Subcutaneous abdominal adipose tissue (tissue), 5 donors: Measurements from ENCODE around the gene CPN1.
A peak's percentile ranks its signal among the peaks of the same experiment; 100 is the strongest.

ENCODE experiments used
- H3K27ac ChIP-seq: one replicate; pipeline ENCODE4 v1.7.0; 2013; ENCODE audit warnings: low read depth, mild to moderate bottlenecking, inconsistent platforms, low read length, moderate library complexity
- H3K27me3 ChIP-seq, 5 donors: one replicate each; pipeline ENCODE4 v1.7.0; 2013; ENCODE audit warnings: low read length in 5 of 5, inconsistent platforms in 1 of 5; ENCODE audit not compliant: control insufficient read depth in 5 of 5, insufficient read depth in 4 of 5
- H3K36me3 ChIP-seq, 5 donors: one replicate each; pipeline ENCODE4 v1.7.0; 2013; ENCODE audit warnings: low read length in 5 of 5; ENCODE audit not compliant: control insufficient read depth in 5 of 5, insufficient read depth in 5 of 5
- H3K4me1 ChIP-seq, 5 donors: one replicate each; pipeline ENCODE4 v1.7.0; 2013; ENCODE audit warnings: low read length in 5 of 5, mild to moderate bottlenecking in 3 of 5, moderate library complexity in 1 of 5; ENCODE audit not compliant: control insufficient read depth in 5 of 5, insufficient read depth in 5 of 5
- H3K4me3 ChIP-seq, 5 donors: one replicate each; pipeline ENCODE4 v1.7.0; 2013; ENCODE audit warnings: low read length in 5 of 5, low read depth in 1 of 5
- H3K9ac ChIP-seq, 5 donors: one replicate each; pipeline ENCODE4 v1.7.0; 2013; ENCODE audit warnings: low read length in 5 of 5, mild to moderate bottlenecking in 4 of 5, moderate library complexity in 3 of 5
- H3K9me3 ChIP-seq, 5 donors: one replicate each; pipeline ENCODE4 v1.7.0; 2013; ENCODE audit warnings: low read length in 5 of 5; ENCODE audit not compliant: control insufficient read depth in 5 of 5
- donor health status: healthy.
- donor health status: healthy.
- donor health status: healthy.
- donor health status: healthy.
- donor health status: healthy.

The CPN1 gene

DNA sequence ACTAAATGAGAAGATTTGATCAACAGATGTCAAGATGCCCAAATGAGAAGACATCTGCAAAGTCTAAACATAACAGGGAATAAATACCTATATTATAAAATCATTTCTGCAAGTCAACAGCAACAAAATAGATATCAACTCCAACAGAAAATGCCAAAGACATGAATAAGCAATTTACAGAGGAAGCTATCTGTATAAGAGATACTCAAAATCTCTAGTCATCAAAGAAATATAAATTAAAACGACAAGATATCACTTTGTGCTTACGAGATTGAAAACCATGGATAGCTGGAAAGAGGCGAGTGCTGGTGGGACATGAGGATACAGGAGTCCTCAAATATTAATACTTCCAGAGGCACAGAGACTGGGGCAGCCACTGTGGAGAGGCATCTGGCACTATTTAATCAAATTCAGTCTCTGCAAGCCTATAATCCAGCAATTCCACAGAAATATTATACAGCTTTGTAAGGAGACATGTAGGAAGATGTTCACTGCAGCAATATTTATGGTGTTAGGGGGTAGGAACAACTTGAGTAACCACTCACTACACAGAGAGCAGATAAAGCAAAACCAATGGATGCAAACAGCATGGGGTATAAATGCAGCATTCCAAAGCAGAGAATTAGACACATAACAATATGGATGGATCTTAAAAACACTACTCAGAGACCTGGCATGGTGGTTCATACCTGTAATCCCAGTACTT, 76.7 kb downstream of the CPN1 start:
- Histone ChIP-seq H3K27me3 (no peaks in the 10 kb centered on the region), H3K9me3 (no peaks in the 10 kb centered on the region), H3K4me1 (peaks cover 4 to 46% (median 44%) of the 10 kb centered on the region in 5 donors), H3K4me3 (no peak overlapping the region), H3K36me3 (peaks cover 0 to 4% (median 2%) of the 10 kb centered on the region in 5 donors), H3K9ac (no peak overlapping the region), H3K27ac (peak overlapping the region; percentile 85)

DNA sequence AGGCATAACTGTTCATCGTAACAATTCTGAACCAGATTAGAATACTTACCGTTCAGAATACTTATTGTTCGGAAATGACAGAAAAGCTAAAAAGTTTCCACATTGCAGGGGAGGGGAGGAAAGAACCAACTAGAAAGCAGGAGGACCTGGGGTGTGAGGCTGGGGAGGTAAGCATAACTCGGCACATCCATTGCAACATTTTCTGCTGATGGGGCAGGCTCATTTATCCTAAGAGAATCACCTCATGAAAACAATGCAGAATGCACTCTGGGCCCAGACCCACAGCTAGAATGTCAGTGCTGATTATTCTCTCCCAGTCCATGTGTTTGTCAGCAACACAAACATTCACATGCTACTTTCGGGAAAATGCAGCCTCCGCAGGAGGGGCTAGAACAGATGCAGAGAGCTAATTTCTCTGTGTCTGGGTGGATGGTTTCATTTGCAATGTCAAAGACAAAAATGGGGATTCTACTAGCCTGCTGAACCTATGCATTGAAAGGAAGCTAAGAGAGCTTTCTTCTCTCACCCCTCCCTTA, 81.5 kb downstream of the CPN1 start:
- Histone ChIP-seq H3K27me3 (no peaks in the 10 kb centered on the region), H3K9ac (no peak overlapping the region), H3K4me3 (no peak overlapping the region), H3K9me3 (no peaks in the 10 kb centered on the region), H3K36me3 (peaks cover 0 to 4% (median 3%) of the 10 kb centered on the region in 5 donors), H3K4me1 (peaks cover 3 to 27% (median 19%) of the 10 kb centered on the region in 5 donors), H3K27ac (no peak overlapping the region)

- H3K4me1 ChIP-seq: peaks cover 3 to 28% (median 21%) of the 10 kb centered on the region in 5 donors
- no peak overlapping the region for H3K4me3 ChIP-seq
- no peaks in the 10 kb centered on the region for H3K9me3 ChIP-seq
- H3K27ac ChIP-seq: no peak overlapping the region
- no peaks in the 10 kb centered on the region for H3K27me3 ChIP-seq
- H3K36me3 ChIP-seq: peaks cover 0 to 4% (median 3%) of the 10 kb centered on the region in 5 donors
- H3K9ac ChIP-seq: peak overlapping the region in 1 of 5 donors; percentile 30
These were observed 82.2 kb downstream of the CPN1 start for GRCh38 chr10:99999319-100000108.

DNA sequence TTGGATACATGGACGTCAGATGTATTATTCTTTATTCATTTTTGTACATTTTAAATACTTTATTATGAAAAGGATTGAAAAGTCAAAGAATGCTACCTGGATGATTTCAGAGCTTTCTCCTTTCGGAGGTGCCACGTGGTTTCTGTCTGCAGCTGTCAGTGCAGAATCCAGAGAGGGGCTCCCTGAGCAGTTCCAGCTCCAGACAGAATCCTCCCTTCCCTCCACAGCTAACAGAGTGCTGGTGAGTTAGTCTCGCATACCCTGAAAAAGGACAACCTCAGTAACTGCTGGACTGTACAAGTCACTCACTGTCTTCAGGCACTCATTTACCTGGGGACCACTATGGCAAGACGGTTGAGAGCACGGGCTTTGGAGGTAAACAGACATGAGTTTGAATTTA, 82.8 kb downstream of the CPN1 start:
- H3K4me3 ChIP-seq: no peak overlapping the region
- H3K27me3 ChIP-seq: no peaks in the 10 kb centered on the region
- peaks cover 3 to 31% (median 27%) of the 10 kb centered on the region in 5 donors for H3K4me1 ChIP-seq
- H3K9ac ChIP-seq: no peak overlapping the region
- H3K36me3 ChIP-seq: peaks cover 0 to 4% (median 3%) of the 10 kb centered on the region in 5 donors
- no peaks in the 10 kb centered on the region for H3K9me3 ChIP-seq
- H3K27ac ChIP-seq: no peak overlapping the region

DNA sequence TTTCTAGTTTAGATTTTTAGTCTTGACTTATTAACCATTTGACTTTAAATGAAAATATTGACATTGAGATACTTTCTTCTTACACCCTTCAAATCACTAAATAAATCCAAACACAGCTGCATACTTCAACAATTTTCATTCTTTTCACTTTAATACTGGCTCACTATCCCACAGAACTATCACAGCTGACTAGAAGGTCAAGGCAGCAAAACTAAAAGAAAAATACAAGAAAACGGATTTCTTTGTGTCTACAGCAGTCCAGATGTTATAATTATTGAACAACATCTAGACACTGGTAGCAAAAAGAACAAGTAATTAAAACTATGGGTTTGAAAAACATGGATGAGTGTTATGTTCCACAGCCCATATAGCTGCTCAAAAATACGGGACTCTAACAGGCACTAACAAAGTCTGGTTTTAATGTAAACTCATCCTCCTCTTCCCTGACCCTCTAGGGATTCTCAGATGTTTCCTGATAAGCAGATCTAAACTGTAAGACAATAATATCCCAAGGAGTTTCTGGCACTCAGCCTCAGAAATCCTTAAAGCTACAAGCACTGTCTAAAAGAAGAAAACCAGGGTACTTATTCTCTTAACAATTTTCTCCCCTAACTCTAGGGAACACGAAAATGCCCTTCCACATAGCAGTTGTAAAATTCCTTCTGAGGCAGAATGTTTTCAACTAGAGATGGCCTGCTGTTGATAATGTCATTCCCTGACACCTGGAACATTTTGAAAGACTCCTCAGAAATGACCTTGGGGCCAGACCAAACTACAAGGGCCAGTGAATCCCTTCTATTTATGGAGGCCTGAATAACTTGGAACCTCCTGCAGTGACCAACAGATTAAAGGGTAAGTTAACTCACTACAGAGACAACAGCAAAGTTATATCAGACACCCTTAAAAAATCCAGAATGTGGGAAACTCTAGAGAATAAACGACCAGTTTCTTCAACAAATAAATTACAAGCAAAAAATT, 84.7 kb downstream of the CPN1 start:
- H3K27ac ChIP-seq: peak overlapping the region; percentile 21
- peaks cover 3 to 34% (median 31%) of the 10 kb centered on the region in 5 donors for H3K4me1 ChIP-seq
- H3K36me3 ChIP-seq: peaks cover 0 to 4% (median 3%) of the 10 kb centered on the region in 5 donors
- H3K9me3 ChIP-seq: no peaks in the 10 kb centered on the region
- no peaks in the 10 kb centered on the region for H3K27me3 ChIP-seq
- peak overlapping the region in 4 of 5 donors; percentile 8 to 46 (median 26) for H3K9ac ChIP-seq
- H3K4me3 ChIP-seq: peak overlapping the region in 2 of 5 donors; percentile 9 to 37

DNA sequence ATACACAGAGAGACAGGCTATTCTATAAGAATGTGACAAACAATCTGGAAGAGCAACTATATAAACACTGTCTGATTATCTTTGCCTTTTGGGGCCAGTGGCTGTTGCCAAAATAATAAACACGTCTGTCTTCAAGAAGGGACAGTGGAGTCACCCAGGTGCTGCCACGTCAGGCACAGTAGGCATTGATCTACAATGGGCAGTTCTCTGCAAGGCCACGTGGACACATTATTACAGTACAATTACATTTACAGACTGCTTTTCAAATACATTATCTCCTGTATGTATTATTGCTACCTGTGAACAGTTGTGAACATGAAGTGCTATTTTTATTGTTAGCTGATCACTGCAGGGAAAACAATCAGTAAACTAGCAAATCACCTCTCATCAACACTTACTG, 86.0 kb downstream of the CPN1 start:
- no peak overlapping the region for H3K9ac ChIP-seq
- peaks cover 0 to 4% (median 3%) of the 10 kb centered on the region in 5 donors for H3K36me3 ChIP-seq
- H3K4me1 ChIP-seq: peaks cover 3 to 34% (median 25%) of the 10 kb centered on the region in 5 donors
- no peaks in the 10 kb centered on the region for H3K9me3 ChIP-seq
- no peaks in the 10 kb centered on the region for H3K27me3 ChIP-seq
- no peak overlapping the region for H3K4me3 ChIP-seq
- no peak overlapping the region for H3K27ac ChIP-seq

GRCh38 chr10:99995269-99995668, 86.4 kb downstream of the CPN1 start:
- no peak overlapping the region for H3K27ac ChIP-seq
- no peak overlapping the region for H3K4me3 ChIP-seq
- H3K27me3 ChIP-seq: no peaks in the 10 kb centered on the region
- no peak overlapping the region for H3K9ac ChIP-seq
- H3K9me3 ChIP-seq: no peaks in the 10 kb centered on the region
- peaks cover 0 to 4% (median 2%) of the 10 kb centered on the region in 5 donors for H3K36me3 ChIP-seq
- peaks cover 3 to 34% (median 25%) of the 10 kb centered on the region in 5 donors for H3K4me1 ChIP-seq

GRCh38 chr10:99994801-99995200, 86.9 kb downstream of the CPN1 start:
- Histone ChIP-seq H3K4me1 (peaks cover 3 to 34% (median 25%) of the 10 kb centered on the region in 5 donors), H3K9ac (no peak overlapping the region), H3K27ac (no peak overlapping the region), H3K4me3 (peak overlapping the region in 1 of 5 donors; percentile 8), H3K9me3 (no peaks in the 10 kb centered on the region), H3K36me3 (peaks cover 0 to 4% (median 0%) of the 10 kb centered on the region in 5 donors), H3K27me3 (no peaks in the 10 kb centered on the region)
